HepG2 (cell line): ENCODE results near the gene MFSD2A.

Experiments
- CHD2 ChIP-seq: IDR thresholded peaks from 2 replicates; pipeline ENCODE4 v1.6.1; 2011; ENCODE audit warnings: low read depth, low read length, improper control_type of control experiment
- CTCF ChIP-seq: sonication (generic); formaldehyde crosslinking; IDR thresholded peaks from 2 replicates; pipeline ENCODE4 v1.5.0; 2020; ENCODE audit warnings: mild to moderate bottlenecking, missing genetic modification reagents, moderate library complexity
- FOXO4 ChIP-seq: sonication (generic); formaldehyde crosslinking; conservative IDR thresholded peaks from 2 replicates; pipeline ENCODE4 v1.8.1; 2023; ENCODE audit warnings: missing genetic modification reagents
- GLI4 ChIP-seq: sonication (generic); formaldehyde crosslinking; IDR thresholded peaks from 2 replicates; pipeline ENCODE4 v1.5.1; 2020; ENCODE audit warnings: missing genetic modification reagents, mild to moderate bottlenecking, moderate library complexity, borderline replicate concordance
- HNF4G ChIP-seq, 2 experiments: sonication (generic) in 1 of 2; formaldehyde crosslinking in 1 of 2; IDR thresholded peaks; 2 replicates each; pipeline versions ENCODE4 v1.4.0 to v1.6.1; 2011 to 2020; ENCODE audit warnings: borderline replicate concordance in 2 of 2, low read depth in 2 of 2, mild to moderate bottlenecking in 2 of 2, low read length in 1 of 2, missing genetic modification reagents in 1 of 2, moderate library complexity in 1 of 2
- KDM5A ChIP-seq: fragments of 200-600 bp; sonication (generic); IDR thresholded peaks from 2 replicates; pipeline ENCODE4 v1.7.0; 2018; ENCODE audit warnings: antibody characterized with exemption, mild to moderate bottlenecking, low read length, borderline replicate concordance
- MXD4 ChIP-seq: IDR thresholded peaks from 2 replicates; pipeline ENCODE4 v1.6.1; 2016; ENCODE audit warnings: mild to moderate bottlenecking, missing biosample characterization, missing genetic modification reagents
- MYNN ChIP-seq: sonication (generic); formaldehyde crosslinking; IDR thresholded peaks from 2 replicates; pipeline ENCODE4 v1.4.0; 2020; ENCODE audit warnings: mild to moderate bottlenecking, low read depth, missing genetic modification reagents
- SOX6 ChIP-seq, 2 experiments: fragments of 450-650 bp in 1 of 2; sonication (generic) in 1 of 2; formaldehyde crosslinking in 1 of 2; IDR thresholded peaks; 2 replicates each; pipeline versions ENCODE4 v1.4.0 to v1.6.1; 2017 to 2020; ENCODE audit warnings: antibody characterized with exemption in 1 of 2, mild to moderate bottlenecking in 1 of 2, missing genetic modification reagents in 1 of 2
- TBL1XR1 ChIP-seq: fragments of 150-350 bp; IDR thresholded peaks from 2 replicates; pipeline ENCODE4 v1.6.1; 2014; ENCODE audit warnings: borderline replicate concordance, low read length; ENCODE audit not compliant: partially characterized antibody
- TSC22D2 ChIP-seq: sonication (generic); formaldehyde crosslinking; IDR thresholded peaks from 2 replicates; pipeline ENCODE4 v1.5.1; 2020; ENCODE audit warnings: missing genetic modification reagents, mild to moderate bottlenecking, borderline replicate concordance
- ZNF513 ChIP-seq: sonication (generic); formaldehyde crosslinking; conservative IDR thresholded peaks from 2 replicates; pipeline ENCODE4 v1.5.0; 2020; ENCODE audit warnings: missing genetic modification reagents
- ZNF652 ChIP-seq: IDR thresholded peaks from 2 replicates; pipeline ENCODE4 v1.6.1; 2016; ENCODE audit warnings: low read depth, borderline replicate concordance

- TF ChIP-seq TSC22D2 (CRISPR knock-in tag) (no peak), ZNF513 (no peak), CHD2 (no peak), HNF4G (IDR thresholded peaks at IDR 0.05; ENCODE audit: borderline replicate concordance, low read depth, low read length) (peak; percentile 77), HNF4G (CRISPR knock-in tag; IDR thresholded peaks at IDR 0.05; ENCODE audit: borderline replicate concordance, low read depth) (no peak), GLI4 (no peak), MYNN (no peak), MXD4 (no peak), TBL1XR1 (no peak), KDM5A (no peak), CTCF (CRISPR knock-in tag) (no peak), FOXO4 (CRISPR knock-in tag) (no peak), ZNF652 (CRISPR knock-in tag) (no peak), SOX6 (IDR thresholded peaks at IDR 0.05) (no peak), SOX6 (CRISPR knock-in tag; IDR thresholded peaks at IDR 0.05) (peak; percentile 49)
These were observed 20.7 kb upstream of the MFSD2A start for GRCh38 chr1:39933956-39934941.
